ENCODE measurements around the gene SPATA31C2. TPM values are rescaled to one million over a fixed set of nuclear protein-coding genes. Genes with fewer than 3 reads are reported as not detected.
"Not testable (repeated sequence)": the region's sequence is repeated elsewhere in the genome, so short reads cannot be mapped to it uniquely, and the experiment has no call there.

SPATA31C2 gene
- total RNA-seq, 2 experiments from 2014 or later, result 0.18 to 0.21 TPM

DNA sequence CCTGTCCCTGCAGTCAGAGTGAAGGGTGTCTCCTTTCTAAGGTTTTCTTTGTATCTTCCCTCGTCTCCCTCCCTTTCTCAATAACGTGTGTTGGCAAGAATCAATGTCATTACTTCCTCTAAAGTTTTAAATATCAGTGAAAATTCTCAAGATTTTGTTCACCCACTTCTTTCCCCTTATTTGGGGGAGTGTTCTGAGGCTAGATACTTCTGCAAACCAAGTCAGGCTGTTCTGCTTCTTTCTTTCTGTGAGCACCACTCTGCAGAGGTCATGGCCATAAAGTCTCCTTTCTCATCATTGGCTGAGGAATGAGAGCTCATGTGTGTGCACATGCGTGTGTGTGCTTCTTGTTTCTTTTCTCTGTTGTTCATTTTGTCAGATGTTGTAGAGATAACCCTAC lies 26.6 kb upstream of the SPATA31C2 start:
- Mint-ChIP-seq H3K4me3 (no peak overlapping the region), H3K27me3 (peaks cover 38% of the 10 kb centered on the region), H3K4me1 (no peaks in the 10 kb centered on the region), H3K27ac (no peak overlapping the region), H3K36me3 (peaks cover 2% of the 10 kb centered on the region), H3K9me3 (peaks cover 1% of the 10 kb centered on the region)
- no peak for DNase-seq

GRCh38 chr9:88161144-88161543 lies 22.9 kb upstream of the SPATA31C2 start:
- no peak overlapping the region for H3K4me3 Mint-ChIP-seq
- peaks cover 46% of the 10 kb centered on the region for H3K27me3 Mint-ChIP-seq
- no peak overlapping the region for H3K27ac Mint-ChIP-seq
- no peaks in the 10 kb centered on the region for H3K9me3 Mint-ChIP-seq
- H3K36me3 Mint-ChIP-seq, result no peaks in the 10 kb centered on the region
- DNase-seq, result no peak
- no peaks in the 10 kb centered on the region for H3K4me1 Mint-ChIP-seq

DNA sequence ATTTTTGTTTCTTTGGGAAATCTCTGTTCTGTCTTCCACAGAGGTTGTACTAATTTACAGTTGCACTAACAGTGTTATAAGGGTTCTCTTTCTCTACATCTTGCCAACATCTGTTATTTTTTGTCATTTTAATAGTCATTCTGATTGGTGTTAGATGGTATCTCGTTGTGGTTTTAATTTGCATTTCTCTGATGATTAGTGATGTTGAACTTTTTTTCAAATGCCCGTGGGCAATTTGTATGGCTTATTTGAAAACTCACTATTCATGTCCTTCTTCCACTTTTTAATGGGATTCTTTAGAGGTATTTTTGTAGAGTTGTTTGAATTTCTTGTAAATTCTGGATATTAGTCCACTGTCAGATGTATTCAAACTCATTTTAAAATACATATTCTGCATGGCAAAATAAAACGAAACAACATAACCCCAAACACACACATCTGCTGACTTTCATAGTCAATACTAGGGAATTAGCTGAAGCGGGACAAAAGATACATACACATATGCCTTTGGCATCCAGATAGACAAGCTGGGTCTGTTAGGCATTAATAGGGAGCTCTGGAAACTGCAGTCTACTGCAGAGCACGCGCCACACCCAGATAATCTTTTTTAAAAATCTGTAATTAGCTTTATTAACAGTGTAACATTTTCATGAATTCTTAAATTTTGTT lies 5.8 kb upstream of the SPATA31C2 start:
- H3K27ac Mint-ChIP-seq, result no peak overlapping the region
- DNase-seq, result no peak
- H3K36me3 Mint-ChIP-seq, result no peaks in the 10 kb centered on the region
- peaks cover 26% of the 10 kb centered on the region for H3K27me3 Mint-ChIP-seq
- H3K9me3 Mint-ChIP-seq, result no peaks in the 10 kb centered on the region
- no peaks in the 10 kb centered on the region for H3K4me1 Mint-ChIP-seq
- no peak overlapping the region for H3K4me3 Mint-ChIP-seq

GRCh38 chr9:88143179-88143578 lies 4.9 kb upstream of the SPATA31C2 start:
- no peak for DNase-seq
- Mint-ChIP-seq H3K27me3 (peaks cover 26% of the 10 kb centered on the region), H3K36me3 (no peaks in the 10 kb centered on the region), H3K27ac (no peak overlapping the region), H3K4me3 (no peak overlapping the region), H3K9me3 (no peaks in the 10 kb centered on the region), H3K4me1 (no peaks in the 10 kb centered on the region)

DNA sequence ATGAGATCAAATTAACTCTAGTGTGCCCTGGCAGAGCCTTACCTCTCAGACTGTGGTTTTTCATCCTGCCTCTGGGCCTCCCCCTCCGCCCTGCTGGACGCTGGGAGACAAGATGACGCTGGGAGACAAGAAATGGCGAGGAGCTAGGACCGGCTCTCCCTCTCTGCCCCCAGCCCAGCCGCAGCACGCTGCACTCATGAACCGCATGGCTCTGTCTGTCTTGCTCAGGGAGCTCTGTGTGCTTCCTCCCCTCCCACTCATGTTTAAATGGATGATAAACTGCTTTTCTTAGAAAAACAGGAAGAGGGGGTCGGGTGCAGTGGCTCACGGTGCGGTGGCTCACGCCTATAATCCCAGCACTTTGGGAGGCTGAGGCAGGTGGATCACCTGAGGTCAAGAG lies 4.7 kb downstream of the SPATA31C2 start:
- not testable (repeated sequence) for H3K36me3 Mint-ChIP-seq, H3K4me3 Mint-ChIP-seq

DNA sequence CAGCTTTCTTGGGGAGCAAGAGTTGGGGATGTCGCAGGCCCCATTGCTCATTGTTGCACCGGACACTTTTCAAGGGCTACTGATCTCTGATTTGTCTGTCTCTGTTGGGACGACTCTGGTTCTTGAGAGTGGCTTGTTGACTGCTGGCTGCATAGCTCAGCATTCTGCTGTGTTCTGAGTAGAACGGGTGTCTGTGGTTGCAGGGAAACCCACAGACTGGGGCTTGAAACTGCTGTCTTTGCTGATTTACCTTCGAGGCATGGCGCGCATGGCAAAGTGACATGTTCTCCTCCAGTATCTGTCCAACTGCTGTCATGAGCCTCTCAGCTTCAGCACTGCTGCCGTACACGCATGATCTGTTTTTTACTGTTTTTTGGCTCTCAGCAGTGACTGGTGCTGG lies 8.7 kb downstream of the SPATA31C2 start:
- H3K36me3 Mint-ChIP-seq, H3K4me1 Mint-ChIP-seq, H3K27me3 Mint-ChIP-seq, H3K9me3 Mint-ChIP-seq, H3K27ac Mint-ChIP-seq, DNase-seq, H3K4me3 Mint-ChIP-seq: not testable (repeated sequence)

More for the DNA sequence above, 4.7 kb downstream of the SPATA31C2 start:
- H3K27me3 Mint-ChIP-seq, H3K9me3 Mint-ChIP-seq, H3K4me1 Mint-ChIP-seq: not testable (repeated sequence)
- H3K27ac Mint-ChIP-seq, result peak overlapping the region; percentile 56
- peak; percentile 13 for DNase-seq

DNA sequence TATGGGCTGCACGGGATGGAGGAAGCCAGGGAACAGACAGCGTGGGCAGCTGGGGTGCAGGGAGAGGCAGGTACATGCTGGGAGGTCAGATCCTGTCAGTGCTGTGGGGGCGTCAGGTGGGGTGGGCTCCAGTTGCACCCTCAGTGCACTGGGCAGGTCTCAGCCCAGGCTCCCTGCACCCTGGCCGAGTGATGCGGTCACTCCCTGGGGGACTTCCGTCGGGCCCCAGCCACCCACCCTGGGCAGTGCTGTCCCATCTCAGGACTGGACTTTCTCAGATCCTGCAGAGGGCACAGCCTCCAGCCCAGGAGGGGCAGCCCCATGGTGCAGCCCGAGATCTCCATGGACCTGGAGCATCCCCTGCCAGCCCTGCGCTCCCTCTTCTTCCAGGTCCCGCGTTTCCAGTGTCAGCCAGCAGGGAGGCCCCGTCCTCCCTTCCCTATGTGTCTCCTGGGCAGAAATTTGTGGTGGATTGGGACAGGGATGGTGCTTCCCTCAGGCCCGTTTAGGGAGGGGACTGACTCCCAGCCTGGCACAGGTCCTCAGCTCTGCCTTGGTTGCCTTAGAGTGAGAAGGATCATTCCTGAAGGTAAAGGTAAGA lies 10.5 kb downstream of the SPATA31C2 start:
- H3K4me1 Mint-ChIP-seq, H3K27ac Mint-ChIP-seq, H3K36me3 Mint-ChIP-seq, H3K9me3 Mint-ChIP-seq, DNase-seq, H3K27me3 Mint-ChIP-seq, H3K4me3 Mint-ChIP-seq: not testable (repeated sequence)

DNA sequence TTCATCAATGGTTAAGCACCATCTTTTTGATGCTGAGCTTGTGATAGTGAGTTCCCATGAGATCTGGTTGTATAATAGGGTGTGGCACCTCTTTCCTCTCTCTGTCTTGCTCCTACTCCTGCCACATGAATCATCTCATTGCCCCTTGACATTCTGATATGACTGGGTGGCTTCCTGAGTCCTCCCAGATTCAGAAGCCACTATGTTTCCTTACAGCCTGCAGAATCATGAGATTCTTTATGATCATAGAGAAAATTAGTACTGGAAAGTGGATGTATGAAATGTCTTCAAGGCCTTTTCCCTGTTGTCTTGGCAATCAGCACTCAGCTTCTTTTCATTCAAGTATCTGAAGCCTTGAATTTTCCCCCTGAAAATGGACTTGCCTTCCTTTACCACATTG lies 14.9 kb downstream of the SPATA31C2 start:
- not testable (repeated sequence) for H3K27me3 Mint-ChIP-seq, H3K36me3 Mint-ChIP-seq

GRCh38 chr9:88118121-88118520 lies 20.2 kb downstream of the SPATA31C2 start:
- H3K4me1 Mint-ChIP-seq, H3K36me3 Mint-ChIP-seq, DNase-seq, H3K9me3 Mint-ChIP-seq, H3K27me3 Mint-ChIP-seq, H3K4me3 Mint-ChIP-seq, H3K27ac Mint-ChIP-seq: not testable (repeated sequence)

More for the DNA sequence above, 14.9 kb downstream of the SPATA31C2 start:
- H3K27ac Mint-ChIP-seq, H3K9me3 Mint-ChIP-seq, H3K4me3 Mint-ChIP-seq, DNase-seq, H3K4me1 Mint-ChIP-seq: not testable (repeated sequence)

GRCh38 chr9:88114968-88115612 lies 23.2 kb downstream of the SPATA31C2 start:
- not testable (repeated sequence) for DNase-seq, H3K4me3 Mint-ChIP-seq, H3K27me3 Mint-ChIP-seq, H3K27ac Mint-ChIP-seq, H3K36me3 Mint-ChIP-seq, H3K4me1 Mint-ChIP-seq, H3K9me3 Mint-ChIP-seq

DNA sequence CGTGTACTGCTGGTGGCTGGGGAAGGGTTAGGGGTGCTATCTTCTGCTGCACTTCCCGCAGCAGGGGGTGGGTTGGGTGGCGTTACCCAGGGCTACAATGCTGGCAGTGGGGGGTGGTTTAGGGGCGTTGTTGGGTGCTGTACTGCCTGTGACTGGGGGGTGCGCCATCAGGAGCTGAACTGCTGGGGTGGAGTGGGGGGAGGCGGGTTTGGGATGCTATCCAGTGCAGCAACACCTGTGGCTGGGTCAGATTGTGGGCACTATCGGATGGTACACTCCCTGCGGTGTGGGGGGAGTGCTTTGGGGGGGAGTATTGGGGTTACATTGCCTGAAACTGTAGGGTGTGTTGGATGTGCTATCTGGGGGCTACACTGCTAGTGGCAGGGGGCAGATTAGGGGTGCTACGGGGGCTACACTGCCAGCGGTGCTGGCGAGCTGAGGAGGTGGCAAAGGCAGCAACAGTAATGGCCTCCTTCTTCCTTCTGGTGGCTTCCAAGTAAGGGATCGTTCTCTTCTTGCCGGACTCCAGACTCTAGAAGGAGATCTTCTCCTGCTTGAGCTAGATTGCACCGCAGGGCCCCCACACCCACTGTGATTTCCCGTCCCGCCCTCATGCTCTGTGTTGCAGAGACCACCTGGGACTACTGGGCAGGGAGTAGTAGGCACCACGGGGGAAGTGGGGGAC lies 23.9 kb downstream of the SPATA31C2 start:
- not testable (repeated sequence) for DNase-seq

GRCh38 chr9:88113156-88114130 lies 24.8 kb downstream of the SPATA31C2 start:
- not testable (repeated sequence) for H3K4me1 Mint-ChIP-seq, H3K27ac Mint-ChIP-seq, H3K4me3 Mint-ChIP-seq, H3K9me3 Mint-ChIP-seq, DNase-seq, H3K36me3 Mint-ChIP-seq
- H3K27me3 Mint-ChIP-seq, result peaks cover 14% of the 10 kb centered on the region

More for the DNA sequence above, 23.9 kb downstream of the SPATA31C2 start:
- H3K27me3 Mint-ChIP-seq, H3K4me1 Mint-ChIP-seq, H3K9me3 Mint-ChIP-seq, H3K36me3 Mint-ChIP-seq, H3K27ac Mint-ChIP-seq, H3K4me3 Mint-ChIP-seq: not testable (repeated sequence)

- Mint-ChIP-seq H3K36me3 (no peaks in the 10 kb centered on the region), H3K27ac (no peak overlapping the region), H3K9me3 (no peaks in the 10 kb centered on the region), H3K27me3 (peaks cover 33% of the 10 kb centered on the region), H3K4me3 (no peak overlapping the region), H3K4me1 (no peaks in the 10 kb centered on the region)
- no peak for DNase-seq
These were observed 28.2 kb downstream of the SPATA31C2 start for GRCh38 chr9:88110026-88110425.

GRCh38 chr9:88108779-88109178 lies 29.5 kb downstream of the SPATA31C2 start:
- no peaks in the 10 kb centered on the region for H3K4me1 Mint-ChIP-seq
- DNase-seq, result no peak
- no peaks in the 10 kb centered on the region for H3K36me3 Mint-ChIP-seq
- H3K4me3 Mint-ChIP-seq, result no peak overlapping the region
- H3K27me3 Mint-ChIP-seq, result peaks cover 42% of the 10 kb centered on the region
- H3K27ac Mint-ChIP-seq, result no peak overlapping the region
- H3K9me3 Mint-ChIP-seq, result no peaks in the 10 kb centered on the region
